Stimulated activated CD8-positive, alpha-beta memory T cell treated with anti-CD3 and anti-CD28 coated beads, Interleukin-12 subunit alpha, Interleukin-12 subunit beta, amount 100 ng/mL, for 4 hours (primary cell): ENCODE results near the gene HES4.
A peak's percentile ranks its signal among the peaks of the same experiment; 100 is the strongest.

Experiments
- DNase-seq: peaks from one replicate; pipeline ENCODE4 v3.0.0-alpha.2; 2020; ENCODE audit warnings: low read depth

The HES4 gene

DNA sequence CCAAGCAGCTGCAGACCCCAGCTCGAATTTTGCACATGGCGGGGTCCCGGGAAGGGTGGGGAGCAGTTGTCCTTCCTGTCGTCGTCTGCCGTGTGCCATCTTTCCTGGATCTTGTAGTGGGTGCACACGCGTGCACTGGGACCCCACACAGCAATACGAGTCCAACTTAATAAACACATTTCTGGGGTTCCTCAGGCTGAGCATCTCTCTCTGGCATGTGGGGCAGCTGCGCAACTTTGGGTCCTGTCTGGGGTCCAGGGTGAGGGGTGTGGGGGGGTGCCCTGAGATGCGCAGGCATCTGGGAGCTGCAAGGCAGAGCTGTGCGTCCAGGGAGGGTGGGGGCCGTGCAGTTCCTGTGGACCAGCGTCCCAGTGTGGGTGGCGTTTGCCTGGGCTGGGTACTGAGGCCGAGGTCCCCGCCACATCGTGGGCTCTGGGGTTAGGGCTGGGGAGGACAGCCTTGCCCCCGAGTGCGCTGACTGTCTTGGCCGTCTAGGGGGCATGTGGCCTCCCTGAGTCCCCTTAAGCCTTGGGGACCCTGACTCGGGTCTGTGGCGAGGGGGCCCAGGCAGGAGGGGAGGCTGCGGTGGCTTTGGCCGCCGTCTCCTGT lies 34.3 kb downstream of the HES4 start:
- DNase-seq = no peak

DNA sequence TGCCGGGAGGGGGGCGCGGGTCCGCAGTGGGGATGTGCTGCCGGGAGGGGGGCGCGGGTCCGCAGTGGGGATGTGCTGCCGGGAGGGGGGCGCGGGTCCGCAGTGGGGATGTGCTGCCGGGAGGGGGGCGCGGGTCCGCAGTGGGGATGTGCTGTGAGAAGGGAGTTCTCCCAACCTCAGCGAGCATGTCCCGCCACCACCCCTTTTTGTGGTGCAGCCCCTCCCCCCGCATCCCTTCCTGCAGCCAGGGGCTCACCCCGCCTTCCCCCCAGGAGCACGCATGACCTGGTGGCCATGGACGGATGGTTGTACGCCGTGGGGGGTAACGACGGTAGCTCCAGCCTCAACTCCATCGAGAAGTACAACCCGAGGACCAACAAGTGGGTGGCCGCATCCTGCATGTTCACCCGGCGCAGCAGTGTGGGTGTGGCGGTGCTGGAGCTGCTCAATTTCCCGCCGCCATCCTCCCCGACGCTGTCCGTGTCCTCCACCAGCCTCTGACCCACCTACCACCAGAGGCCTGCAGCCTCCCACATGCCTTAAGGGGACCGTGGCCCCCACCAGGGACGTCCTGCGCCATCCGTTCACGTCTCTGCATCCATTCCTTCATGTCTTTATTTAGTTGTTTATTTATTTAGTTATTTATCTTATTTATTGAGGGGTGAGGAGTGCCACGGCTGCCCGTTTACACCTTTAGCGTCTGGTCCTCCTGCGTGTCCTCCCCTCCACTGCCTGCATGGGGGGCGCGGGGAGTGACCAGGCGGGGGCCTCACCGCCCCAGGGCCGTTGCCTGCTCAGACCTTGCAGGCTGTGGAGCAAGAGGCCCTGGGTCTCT lies 35.0 kb downstream of the HES4 start:
- DNase-seq = no peak

DNA sequence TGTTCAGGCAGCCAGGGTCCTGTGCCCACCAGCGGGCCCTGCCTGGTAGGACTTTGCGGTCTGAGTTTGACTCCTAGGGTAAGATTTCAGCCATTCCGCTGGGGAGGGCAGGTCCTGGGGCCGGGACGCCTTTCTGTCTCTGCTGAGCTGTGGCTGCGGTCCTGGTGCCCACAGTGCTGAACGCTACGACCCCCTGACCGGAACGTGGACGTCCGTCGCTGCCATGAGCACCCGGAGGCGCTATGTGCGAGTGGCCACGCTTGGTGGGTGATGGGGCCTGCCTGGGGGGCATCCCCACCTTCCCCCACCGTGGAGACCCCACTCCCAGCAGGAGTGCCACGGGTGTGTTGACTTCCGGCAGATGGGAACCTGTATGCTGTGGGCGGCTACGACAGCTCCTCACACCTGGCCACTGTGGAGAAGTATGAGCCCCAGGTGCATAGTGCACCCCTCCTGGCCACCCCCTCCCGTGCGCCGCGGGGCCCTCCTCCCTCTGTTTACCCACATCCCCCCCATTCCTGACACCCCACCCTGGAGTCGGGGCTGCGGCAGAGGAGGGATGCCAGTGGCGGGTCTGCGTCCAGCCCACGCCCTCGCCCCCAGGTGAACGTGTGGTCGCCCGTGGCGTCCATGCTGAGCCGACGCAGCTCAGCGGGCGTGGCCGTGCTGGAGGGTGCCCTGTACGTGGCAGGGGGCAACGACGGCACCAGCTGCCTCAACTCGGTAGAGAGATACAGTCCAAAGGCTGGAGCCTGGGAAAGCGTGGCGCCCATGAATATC lies 36.0 kb downstream of the HES4 start:
- no peak for DNase-seq

DNA sequence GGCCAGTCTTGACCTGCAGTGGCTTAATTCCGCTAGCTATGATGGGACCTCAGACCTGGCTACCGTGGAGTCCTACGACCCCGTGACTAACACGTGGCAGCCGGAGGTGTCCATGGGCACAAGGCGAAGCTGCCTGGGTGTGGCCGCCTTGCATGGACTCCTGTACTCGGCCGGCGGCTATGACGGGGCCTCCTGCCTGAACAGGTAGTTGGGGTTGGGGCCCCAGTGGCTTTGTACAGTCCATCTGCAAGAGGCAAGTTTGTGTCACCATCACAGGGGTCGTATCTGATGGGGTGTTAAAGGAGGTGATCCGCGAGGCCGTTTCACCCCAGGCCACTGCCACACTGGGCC lies 36.6 kb downstream of the HES4 start:
- no peak for DNase-seq

DNA sequence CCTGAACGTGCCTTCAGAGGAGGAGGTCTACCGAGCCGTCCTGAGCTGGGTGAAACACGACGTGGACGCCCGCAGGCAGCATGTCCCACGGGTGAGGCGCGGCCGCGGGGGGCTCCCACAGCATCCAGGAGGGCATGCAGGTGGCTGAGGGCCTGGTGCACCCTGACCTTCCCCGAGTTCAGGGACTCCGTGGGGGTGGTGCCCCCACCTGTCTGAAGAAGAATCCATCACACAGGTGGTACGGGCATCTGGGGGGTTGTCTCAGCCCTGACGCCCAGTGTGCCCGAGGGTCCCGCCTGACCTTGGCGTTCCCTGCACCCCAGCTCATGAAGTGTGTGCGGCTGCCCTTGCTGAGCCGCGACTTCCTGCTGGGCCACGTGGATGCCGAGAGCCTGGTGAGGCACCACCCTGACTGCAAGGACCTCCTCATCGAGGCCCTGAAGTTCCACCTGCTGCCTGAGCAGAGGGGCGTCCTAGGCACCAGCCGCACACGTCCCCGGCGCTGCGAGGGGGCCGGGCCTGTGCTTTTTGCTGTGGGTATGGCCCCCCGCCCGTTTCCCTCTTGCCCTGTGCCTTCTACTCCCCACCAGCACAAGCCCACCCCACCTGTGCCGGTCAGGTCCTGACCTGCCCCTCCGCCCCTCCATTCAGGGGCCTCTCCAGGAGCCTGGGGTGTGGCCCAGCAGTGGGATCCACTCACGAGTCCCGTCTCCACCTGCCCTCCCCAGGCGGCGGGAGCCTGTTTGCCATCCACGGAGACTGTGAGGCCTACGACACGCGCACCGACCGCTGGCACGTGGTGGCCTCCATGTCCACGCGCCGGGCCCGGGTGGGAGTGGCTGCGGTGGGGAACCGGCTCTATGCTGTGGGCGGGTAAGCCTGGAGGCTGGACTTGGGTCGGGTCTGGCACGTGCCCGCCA lies 37.3 kb downstream of the HES4 start:
- DNase-seq = no peak

DNA sequence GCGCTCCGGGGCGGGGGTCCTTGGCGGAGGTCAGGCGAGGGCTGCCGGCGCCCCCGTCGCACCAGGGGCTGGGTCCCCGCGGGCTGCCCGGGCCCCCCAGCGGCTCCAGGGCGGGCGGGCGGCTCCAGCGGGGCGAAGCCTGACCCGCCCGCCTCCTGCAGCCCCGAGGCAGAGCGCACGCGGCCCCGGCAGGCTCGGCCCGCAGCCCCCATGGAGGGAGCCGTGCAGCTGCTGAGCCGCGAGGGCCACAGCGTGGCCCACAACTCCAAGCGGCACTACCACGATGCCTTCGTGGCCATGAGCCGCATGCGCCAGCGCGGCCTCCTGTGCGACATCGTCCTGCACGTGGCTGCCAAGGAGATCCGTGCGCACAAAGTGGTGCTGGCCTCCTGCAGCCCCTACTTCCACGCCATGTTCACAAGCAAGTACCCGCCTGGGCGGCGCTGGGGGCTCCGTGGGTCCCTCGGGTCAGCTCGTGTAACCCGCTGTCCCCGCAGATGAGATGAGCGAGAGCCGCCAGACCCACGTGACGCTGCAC lies 38.7 kb downstream of the HES4 start:
- DNase-seq = no peak

DNA sequence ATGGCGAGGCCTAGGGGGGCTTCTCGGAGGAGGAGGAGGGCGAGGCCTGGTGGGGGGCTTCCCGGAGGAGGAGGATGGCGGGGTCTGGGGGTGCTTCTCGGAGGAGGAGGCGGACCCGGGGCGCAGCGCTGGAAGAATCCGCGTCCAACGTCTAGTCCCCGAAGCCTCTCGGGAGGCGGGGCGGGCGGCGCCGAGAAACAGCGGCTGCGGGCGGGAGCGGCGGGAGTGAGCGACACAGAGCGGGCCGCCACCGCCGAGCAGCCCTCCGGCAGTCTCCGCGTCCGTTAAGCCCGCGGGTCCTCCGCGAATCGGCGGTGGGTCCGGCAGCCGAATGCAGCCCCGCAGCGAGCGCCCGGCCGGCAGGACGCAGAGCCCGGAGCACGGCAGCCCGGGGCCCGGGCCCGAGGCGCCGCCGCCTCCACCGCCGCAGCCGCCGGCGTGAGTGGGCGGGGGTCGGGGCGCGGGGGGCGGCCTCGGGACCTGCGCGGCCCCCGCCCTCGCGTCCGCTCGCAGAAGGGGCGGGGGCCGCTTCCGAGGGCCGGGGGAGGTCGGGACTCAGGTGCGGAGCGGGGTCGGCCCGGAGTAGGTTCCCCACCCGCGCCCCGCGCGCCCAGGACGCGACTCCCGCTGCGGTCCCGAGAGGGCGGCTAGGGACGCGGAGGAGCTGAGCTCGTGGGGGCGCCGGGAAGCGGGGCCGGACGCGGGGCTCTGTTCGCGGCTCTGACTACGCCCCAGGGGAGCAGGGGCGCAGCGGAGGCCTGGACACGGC lies 39.4 kb downstream of the HES4 start, which contains the start of gene KLHL17:
KLHL17 (plus strand) TSS at position 222 of the 769 bp plus-strand sequence; CDS start at position 332, 110 bp downstream.
- DNase-seq = peak; percentile 64

DNA sequence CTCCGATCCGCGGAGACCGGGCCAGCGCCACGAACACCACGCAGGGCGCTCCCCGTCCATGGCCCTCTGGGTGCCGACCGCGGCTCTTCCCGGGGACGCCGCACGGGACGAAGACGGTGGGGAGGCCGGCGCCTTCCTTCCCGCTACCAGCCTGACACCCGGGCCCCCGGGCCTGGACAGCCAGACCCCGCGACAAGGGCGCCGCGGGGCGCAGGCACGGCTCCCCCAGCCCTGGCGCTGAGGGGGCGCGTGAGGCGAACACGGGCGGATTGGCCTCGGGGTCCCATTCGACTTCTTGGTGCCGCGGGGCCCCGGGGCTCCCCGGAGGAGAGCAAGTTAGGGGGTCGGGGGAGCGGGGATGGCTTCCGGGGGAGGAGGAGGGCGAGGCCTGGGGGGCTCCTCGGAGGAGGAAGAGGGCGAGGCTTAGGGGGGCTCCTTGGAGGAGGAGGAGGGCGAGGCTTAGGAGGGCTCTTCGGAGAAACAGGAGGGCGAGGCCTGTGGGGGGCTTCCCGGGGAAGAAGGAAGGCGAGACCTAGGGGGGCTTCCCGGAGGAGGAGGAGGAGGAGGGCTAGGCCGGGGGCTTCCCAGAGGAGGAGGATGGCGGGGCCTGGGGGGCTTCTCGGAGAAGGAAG lies 40.0 kb downstream of the HES4 start:
- DNase-seq = no peak

DNA sequence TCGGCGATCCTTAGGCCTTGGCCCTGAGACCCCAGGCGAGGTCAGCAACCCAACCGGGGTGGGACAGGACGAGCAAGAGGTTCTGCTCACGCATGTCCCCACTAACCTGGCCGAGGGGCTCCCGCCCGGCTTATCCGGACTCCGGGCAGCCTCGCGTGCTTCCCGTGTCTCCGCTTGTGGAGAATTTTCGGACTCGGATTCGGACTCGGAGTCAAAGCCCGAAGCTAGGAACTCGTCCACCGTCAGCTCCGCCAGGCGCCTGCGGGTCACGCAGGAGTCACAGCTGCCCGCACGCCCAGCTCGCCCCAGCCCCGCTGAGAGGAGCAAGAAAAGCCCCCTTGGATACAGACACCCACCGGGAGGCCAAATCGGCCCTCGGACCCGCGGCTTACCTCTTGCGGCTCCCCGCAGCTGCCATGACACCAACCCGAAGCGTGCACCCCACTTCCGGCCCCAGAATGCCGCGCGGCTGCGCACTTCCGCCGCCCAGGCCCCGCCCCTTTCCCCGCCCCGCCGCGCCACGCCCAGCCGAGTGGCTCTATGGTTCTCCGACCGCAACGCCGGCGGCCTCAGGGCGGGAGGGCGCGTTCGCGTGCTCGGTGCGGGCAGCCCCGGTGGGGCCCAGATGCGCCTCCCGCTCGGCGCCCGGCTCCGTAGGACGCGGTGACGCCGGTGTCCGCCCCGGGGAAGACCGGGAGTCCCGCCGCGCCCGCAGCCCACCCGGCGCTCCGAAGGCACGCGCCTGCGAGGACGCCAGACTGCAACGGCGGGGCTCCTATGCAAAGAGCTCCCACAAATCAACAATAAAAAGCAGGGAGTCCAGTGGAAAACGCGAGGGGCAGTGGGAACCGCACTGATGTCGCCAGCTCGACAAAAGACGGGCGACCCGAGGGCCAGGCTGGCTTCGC lies 40.8 kb downstream of the HES4 start, which contains the start of gene NOC2L:
NOC2L (minus strand) TSS at position 434 of the 908 bp plus-strand sequence; CDS start at position 418, 16 bp downstream.
- peak; percentile 97 for DNase-seq

DNA sequence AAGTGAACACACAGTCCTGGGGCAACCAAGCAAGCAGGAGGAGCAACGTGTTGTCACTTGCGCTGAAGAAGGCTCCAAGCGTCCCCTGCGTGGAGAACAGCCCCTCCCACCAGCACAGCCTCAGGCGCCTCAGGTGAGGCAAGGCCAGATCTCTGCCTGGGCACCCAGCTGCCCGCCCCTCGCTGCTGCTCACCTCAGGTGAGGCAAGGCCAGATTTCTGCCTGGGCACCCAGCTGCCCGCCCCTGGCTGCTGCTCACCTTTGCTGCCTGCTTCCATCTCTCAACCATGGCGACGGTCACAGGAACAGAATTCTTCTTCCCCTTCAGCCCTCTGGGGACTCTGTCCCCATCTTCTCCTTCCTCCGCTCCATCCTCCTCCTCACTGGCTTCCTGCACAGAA lies 43.3 kb downstream of the HES4 start:
- no peak for DNase-seq

DNA sequence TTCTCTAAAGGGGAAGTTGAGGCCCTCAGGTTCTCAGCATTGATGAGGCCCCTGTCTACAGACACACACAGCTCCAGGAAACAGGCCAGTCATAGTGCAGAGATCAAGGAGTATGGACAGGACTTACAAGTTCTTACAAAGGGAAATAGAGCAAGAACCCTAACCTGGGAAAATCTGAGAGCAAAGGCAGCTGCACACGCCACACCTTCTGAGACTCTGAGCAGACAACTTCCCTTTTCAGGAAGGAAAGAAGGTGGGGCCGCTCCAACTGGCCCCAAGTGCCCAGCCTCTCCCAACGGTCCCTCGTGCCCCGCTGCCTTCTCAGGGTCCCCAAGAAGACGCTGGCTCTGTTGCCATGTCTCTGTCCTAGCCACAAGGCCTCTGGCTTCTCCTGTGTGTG lies 44.4 kb downstream of the HES4 start:
- no peak for DNase-seq

DNA sequence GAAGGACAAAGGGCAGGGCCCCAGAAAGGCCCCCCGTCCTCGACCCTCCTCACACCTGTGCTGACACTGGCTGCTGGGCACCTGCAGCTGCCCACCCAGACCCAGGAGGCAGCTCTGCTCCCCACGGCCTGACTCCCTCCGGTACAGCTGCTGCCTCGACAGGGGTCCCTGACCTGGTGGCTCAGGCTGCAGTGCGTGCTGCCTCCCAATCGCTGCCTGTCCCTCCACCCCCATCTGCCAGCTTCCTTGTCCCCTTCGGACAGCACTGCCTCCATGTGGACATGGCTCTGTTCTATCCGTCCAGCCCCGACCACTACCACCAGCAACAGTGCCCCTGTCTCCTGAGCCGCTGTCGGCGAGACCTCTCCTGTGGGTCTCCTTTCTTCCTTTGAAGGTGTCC lies 45.0 kb downstream of the HES4 start:
- DNase-seq = no peak

DNA sequence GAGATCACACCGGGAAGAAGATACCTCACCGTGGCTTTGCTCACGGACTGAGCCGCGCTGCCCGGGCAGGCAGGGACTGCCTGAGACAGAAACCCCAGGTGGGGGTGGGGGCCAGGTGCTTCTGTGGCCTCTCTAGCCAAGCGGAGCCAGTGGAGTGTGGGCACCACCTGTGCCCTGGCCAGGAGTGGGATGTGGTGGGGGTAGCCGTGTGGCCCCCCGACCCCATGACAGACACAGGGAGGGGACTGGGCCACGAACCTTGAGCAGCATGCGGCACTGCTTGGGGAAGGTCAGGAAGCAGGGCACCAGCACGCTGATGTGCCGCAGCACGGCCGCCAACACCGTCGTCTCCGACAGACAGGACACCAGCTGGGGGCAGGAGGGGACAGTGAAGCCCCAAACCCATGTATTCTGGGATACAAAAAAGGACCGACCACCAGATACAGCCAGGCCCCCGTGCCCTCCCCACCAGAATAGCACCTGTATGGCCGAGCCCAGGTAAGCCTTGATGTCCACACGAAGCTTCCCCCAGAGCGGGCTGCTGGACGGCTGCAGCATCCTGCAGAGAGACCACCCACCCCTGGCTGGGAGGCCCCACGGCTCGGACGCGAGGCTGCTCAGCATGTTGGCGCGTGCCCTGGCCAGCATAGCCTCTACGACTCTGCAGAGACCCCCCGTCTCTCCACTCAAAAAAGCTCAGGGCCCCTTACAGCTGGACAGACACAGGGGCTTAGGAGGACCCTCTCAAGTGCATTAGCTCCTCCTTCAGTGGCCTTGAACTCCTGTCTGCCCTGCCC lies 46.2 kb downstream of the HES4 start:
- DNase-seq = no peak

DNA sequence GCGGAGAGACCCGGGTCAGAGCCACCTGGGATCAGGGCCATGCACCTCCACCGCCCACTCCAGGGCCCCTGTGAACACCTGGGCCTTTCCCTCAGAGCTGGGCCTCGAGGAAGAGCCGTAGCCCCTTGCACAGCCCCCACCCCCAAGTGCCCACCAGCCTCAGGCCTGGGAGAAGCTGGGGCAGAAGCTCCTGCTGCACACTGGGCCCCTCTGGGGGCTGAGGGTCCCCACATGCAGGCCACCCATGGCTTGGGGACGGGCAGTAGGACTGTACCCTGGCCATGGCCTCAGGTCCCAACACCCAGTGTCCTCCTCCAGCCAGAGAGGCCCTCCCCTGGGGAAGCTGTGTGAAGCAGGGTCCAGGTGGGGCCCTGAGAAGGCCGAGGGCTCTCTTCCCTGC lies 47.3 kb downstream of the HES4 start:
- DNase-seq = no peak

DNA sequence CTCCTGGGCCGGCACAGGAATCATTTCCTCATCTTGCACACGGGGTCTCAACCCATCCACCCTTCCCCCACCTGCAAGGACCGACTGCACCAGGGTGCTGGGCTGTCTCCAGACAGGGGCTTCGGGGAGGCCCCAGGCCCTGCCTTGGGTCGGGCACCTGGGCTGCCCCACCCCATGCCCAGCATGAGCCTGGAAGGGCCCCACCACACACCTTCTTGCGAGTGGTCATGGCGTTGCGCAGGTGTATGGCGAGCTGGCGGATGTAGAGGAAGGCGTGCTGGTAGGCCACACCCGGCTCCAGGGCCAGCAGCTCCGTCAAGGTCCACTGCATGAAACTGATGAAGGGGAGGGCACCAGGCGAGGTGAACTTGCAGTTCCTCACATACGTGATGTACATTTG lies 47.7 kb downstream of the HES4 start:
- no peak for DNase-seq

DNA sequence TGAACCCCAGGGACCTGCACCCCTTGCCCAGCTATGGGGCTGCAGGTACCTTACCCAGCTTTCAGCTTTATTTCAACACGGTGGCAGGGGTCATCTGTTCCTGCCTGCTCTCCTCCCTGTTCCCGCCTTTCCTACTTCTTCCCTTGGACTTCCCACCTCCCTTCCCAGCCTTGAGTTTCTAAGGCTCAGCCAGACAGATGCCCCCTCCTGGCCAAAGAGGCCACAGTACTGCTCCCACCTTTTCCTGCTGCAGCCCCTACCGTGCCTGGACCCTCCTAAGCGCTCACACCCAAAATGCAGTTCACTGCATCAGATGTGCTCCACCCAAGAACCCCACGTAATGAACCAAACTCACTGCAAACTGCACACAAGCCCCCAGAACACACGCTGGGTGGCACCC lies 48.5 kb downstream of the HES4 start:
- no peak for DNase-seq

DNA sequence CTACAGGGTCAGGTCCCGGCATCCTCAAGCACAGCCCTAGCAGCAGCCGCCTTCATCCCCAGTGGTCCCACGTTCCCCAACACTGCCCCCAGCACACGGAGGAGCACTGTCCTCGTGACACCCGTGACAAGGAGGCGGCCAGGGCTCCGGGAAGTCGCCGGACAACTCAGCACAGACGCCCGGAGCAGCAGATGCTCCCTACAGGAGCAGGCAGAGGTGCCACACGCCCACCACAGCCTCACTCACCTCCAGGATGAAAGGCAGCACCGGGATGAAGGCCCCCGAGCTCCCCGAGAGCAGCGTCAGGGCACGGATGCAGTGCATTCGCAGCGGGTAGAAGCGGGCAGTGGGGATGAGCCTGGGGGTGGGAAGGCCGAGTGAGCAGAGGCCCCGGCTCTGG lies 49.0 kb downstream of the HES4 start:
- DNase-seq = no peak

DNA sequence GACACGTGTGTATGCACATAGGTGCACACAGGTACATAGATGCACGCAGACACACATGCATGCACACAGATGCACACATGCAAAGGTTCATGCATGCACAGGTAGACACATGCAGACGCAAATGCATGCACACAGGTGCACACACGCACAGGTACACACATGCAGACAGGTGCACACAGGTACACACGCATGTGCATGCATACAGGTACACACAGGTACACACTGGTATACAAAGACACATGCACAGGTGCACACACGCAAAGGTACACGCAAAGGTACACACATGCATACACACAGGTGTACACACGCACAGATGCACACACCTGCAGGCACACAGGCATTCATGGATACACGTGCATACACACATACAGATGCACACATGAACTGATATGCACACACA lies 49.6 kb downstream of the HES4 start:
- DNase-seq = no peak
